ENCODE measurements around the gene DYNLT2B.
A peak's percentile ranks its signal among the peaks of the same experiment; 100 is the strongest.
"Not testable (repeated sequence)": the region's sequence is repeated elsewhere in the genome, so short reads cannot be mapped to it uniquely, and the experiment has no call there.

DYNLT2B gene

DNA sequence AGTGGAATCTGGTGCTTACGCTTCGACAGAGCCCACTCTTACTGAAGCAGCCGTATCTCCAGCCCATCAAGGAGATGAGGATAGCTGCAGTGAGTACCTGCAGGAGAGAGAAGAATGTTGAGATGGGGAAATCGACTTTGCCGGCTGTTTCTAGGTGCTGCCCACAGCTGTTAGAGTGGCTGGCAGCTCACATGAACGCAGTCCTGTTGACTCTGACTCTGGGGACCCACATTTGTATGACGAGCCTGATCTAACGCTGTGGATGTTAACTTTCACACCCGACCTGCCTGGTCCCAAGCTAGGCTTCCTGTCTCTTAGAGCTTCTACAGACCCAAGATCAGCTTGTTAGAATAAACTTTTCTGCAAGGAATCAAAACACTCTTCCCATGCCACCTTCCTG is 8.9 kb upstream of the DYNLT2B start:
- no peak overlapping the region for H3K4me3 ChIP-seq (ENCODE audit: low read length in 2 of 2)
- peaks cover 0 to 7% of the 10 kb centered on the region in 2 donors for H3K27me3 ChIP-seq (ENCODE audit: control insufficient read depth in 1 of 2, insufficient read depth in 2 of 2, low read length in 2 of 2)
- no peak overlapping the region for H3K27ac ChIP-seq (ENCODE audit: low read length)
- no peaks in the 10 kb centered on the region for H3K9me3 ChIP-seq (ENCODE audit: control insufficient read depth in 2 of 2, low read length in 2 of 2)
- H3K9ac ChIP-seq (ENCODE audit: low read length in 2 of 2): no peak overlapping the region
- no peaks in the 10 kb centered on the region for H3K4me1 ChIP-seq (ENCODE audit: control insufficient read depth, insufficient read depth, low read length)
- no peaks in the 10 kb centered on the region for H3K36me3 ChIP-seq (ENCODE audit: control insufficient read depth in 2 of 2, insufficient read depth in 2 of 2, low read length in 2 of 2)

DNA sequence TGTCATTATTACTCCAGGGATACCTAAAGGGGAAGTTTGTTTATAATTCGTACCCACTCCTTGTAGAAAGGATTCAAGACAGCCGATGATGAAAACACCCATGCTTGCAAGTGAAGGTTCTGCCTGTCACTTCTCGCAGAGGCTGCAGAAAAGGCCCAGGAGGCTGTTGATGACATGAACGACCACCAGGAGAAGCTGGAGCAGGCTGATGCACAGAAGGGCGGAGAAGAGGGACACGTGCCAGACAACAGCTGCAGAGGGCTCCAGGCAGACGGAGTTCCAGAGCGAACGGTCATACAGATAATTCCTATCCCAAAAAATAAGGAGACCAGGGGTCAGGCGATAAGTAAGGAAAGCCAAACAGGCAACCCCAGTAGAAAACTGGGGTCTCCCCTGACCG is 5.7 kb upstream of the DYNLT2B start:
- H3K36me3 ChIP-seq (ENCODE audit: control insufficient read depth in 2 of 2, insufficient read depth in 2 of 2, low read length in 2 of 2): no peaks in the 10 kb centered on the region
- no peaks in the 10 kb centered on the region for H3K9me3 ChIP-seq (ENCODE audit: control insufficient read depth in 2 of 2, low read length in 2 of 2)

DNA sequence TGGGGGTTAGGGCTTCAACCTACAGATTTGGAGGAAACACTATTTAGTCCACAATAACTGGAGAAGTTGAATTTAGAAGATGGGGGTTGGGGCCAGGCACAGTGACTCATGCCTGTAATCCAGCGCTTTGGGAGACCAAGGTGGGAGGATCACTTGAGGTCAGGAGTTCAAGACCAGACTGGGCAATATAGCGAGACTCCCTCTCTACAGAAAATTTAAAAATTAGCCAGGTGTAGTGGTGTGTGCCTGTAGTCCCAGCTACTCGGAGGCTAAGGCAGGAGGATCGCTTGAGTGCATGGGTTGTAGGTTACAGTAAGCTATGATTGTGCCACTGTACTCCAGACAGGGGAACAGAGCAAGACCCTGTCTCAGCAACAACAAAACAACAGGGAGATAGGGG is 5.0 kb upstream of the DYNLT2B start:
- H3K36me3 ChIP-seq (ENCODE audit: control insufficient read depth in 2 of 2, insufficient read depth in 2 of 2, low read length in 2 of 2): no peaks in the 10 kb centered on the region
- H3K27me3 ChIP-seq (ENCODE audit: control insufficient read depth in 1 of 2, insufficient read depth in 2 of 2, low read length in 2 of 2): peaks cover 0 to 7% of the 10 kb centered on the region in 2 donors
- H3K27ac ChIP-seq (ENCODE audit: low read length): no peak overlapping the region
- no peaks in the 10 kb centered on the region for H3K9me3 ChIP-seq (ENCODE audit: control insufficient read depth in 2 of 2, low read length in 2 of 2)
- no peak overlapping the region for H3K4me3 ChIP-seq (ENCODE audit: low read length in 2 of 2)
- no peak overlapping the region for H3K9ac ChIP-seq (ENCODE audit: low read length in 2 of 2)
- no peaks in the 10 kb centered on the region for H3K4me1 ChIP-seq (ENCODE audit: control insufficient read depth, insufficient read depth, low read length)

More for the DNA sequence above, 5.7 kb upstream of the DYNLT2B start:
- Histone ChIP-seq H3K27me3 (ENCODE audit: control insufficient read depth in 1 of 2, insufficient read depth in 2 of 2, low read length in 2 of 2) (peaks cover 0 to 7% of the 10 kb centered on the region in 2 donors), H3K4me3 (ENCODE audit: low read length in 2 of 2) (no peak overlapping the region), H3K27ac (ENCODE audit: low read length) (no peak overlapping the region), H3K4me1 (ENCODE audit: control insufficient read depth, insufficient read depth, low read length) (no peaks in the 10 kb centered on the region), H3K9ac (ENCODE audit: low read length in 2 of 2) (no peak overlapping the region)

DNA sequence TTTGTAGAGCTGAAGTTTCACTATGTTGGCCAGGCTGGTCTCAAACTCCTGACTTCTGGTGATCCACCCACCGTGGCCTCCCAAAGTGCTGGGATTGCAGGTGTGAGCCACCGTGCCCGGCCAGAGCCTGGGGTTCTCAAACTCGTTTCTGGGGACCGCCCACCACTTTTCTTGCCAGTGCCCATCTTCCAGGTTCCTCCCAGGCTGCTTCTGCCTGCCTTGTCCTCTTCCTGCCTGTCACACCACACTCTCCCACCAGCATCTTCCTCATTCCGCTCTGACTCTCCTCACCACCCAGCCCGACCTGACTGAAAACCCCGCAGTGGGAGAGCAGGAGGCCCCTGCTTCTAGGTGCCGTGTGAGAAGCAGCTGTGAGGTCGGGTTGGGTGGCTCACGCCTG is 3.1 kb upstream of the DYNLT2B start:
- no peak overlapping the region for H3K27ac ChIP-seq (ENCODE audit: low read length)
- H3K4me3 ChIP-seq (ENCODE audit: low read length in 2 of 2): no peak overlapping the region
- no peaks in the 10 kb centered on the region for H3K4me1 ChIP-seq (ENCODE audit: control insufficient read depth, insufficient read depth, low read length)
- no peaks in the 10 kb centered on the region for H3K36me3 ChIP-seq (ENCODE audit: control insufficient read depth in 2 of 2, insufficient read depth in 2 of 2, low read length in 2 of 2)
- H3K27me3 ChIP-seq (ENCODE audit: control insufficient read depth in 1 of 2, insufficient read depth in 2 of 2, low read length in 2 of 2): no peaks in the 10 kb centered on the region
- H3K9ac ChIP-seq (ENCODE audit: low read length in 2 of 2): no peak overlapping the region
- H3K9me3 ChIP-seq (ENCODE audit: control insufficient read depth in 2 of 2, low read length in 2 of 2): no peaks in the 10 kb centered on the region

DNA sequence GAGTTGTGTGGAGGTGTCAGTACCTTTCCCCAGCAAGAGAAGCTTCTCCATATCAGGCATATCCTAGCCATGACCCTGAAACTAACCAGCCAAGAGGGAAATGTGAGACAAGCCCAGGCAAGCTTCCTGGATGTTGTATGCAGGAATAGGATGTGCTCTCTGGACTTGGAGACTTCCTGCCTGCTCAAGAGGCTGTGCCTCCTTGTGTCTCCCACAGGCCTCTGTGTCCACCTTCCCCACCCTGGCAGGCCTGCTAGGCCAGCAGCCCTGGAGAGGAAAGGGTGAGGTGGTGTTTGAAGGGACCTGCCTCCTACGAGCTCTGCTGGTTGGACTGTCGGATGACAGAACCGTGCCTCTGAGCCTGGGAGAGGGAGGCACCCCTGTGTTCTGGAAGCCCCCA is 2.1 kb upstream of the DYNLT2B start:
- H3K36me3 ChIP-seq (ENCODE audit: control insufficient read depth in 2 of 2, insufficient read depth in 2 of 2, low read length in 2 of 2): no peaks in the 10 kb centered on the region
- H3K9me3 ChIP-seq (ENCODE audit: control insufficient read depth in 2 of 2, low read length in 2 of 2): no peaks in the 10 kb centered on the region
- H3K4me3 ChIP-seq (ENCODE audit: low read length in 2 of 2): no peak overlapping the region
- H3K27ac ChIP-seq (ENCODE audit: low read length): no peak overlapping the region
- H3K4me1 ChIP-seq (ENCODE audit: control insufficient read depth, insufficient read depth, low read length): no peaks in the 10 kb centered on the region
- no peak overlapping the region for H3K9ac ChIP-seq (ENCODE audit: low read length in 2 of 2)
- H3K27me3 ChIP-seq (ENCODE audit: control insufficient read depth in 1 of 2, insufficient read depth in 2 of 2, low read length in 2 of 2): no peaks in the 10 kb centered on the region

DNA sequence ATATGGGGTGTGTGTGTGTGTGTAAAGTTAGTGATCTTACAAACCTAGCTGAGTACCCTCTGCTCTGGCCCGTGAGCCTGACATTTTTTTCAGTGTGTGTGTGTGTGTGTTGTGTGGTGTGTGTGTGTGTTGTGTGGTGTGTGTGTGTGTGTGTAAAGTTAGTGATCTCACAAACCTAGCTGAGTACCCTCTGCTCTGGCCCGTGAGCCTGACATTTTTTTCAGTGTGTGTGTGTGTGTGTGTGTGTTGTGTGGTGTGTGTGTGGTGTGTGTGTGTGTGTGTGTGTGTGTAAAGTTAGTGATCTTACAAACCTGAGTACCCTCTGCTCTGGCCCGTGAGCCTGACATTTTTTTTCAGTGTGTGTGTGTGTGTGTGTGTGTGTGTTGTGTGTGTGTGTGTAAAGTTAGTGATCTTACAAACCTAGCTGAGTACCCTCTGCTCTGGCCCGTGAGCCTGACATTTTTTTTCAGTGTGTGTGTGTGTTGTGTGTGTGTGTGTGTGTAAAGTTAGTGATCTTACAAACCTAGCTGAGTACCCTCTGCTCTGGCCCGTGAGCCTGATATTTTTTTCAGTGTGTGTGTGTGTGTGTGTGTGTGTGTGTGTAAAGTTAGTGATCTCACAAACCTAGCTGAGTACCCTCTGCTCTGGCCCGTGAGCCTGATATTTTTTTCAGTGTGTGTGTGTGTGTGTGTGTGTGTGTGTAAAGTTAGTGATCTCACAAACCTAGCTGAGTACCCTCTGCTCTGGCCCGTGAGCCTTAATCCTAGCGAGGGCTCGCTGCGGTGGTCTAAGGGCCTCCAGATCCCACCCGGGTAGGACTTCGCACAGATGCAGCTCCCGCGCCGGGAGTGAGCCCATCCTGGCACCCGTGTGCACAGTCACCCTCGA is 997 bp downstream of the DYNLT2B start:
- not testable (repeated sequence) for H3K36me3 ChIP-seq (ENCODE audit: control insufficient read depth in 2 of 2, insufficient read depth in 2 of 2, low read length in 2 of 2); H3K4me1 ChIP-seq (ENCODE audit: control insufficient read depth, insufficient read depth, low read length); H3K27me3 ChIP-seq (ENCODE audit: control insufficient read depth in 1 of 2, insufficient read depth in 2 of 2, low read length in 2 of 2); H3K9me3 ChIP-seq (ENCODE audit: control insufficient read depth in 2 of 2, low read length in 2 of 2)
- peak overlapping the region; percentile 78 for H3K27ac ChIP-seq (ENCODE audit: low read length)
- peak overlapping the region; percentile 77 to 90 for H3K4me3 ChIP-seq (ENCODE audit: low read length in 2 of 2)
- H3K9ac ChIP-seq (ENCODE audit: low read length in 2 of 2): peak overlapping the region; percentile 82 to 83

DNA sequence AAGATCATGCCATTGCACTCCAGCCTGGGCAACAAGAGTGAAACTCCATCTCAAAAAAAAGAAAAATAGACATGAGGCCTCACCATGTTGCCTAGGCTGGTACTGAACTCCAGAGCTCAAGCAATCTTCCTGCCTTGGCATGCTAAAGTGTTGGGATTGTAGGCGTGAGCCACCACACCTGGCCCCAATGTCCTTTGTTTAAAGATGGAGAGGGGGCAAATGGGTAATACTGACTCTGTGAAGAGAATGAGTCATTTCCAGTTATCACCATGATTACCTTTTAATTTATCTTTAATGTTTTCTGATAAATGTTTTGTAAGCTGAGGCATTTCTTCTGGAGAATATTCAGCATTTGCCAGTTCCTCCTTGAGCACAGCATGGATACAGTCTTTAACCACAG is 2.2 kb downstream of the DYNLT2B start:
- Histone ChIP-seq H3K9ac (ENCODE audit: low read length in 2 of 2) (no peak overlapping the region), H3K4me1 (ENCODE audit: control insufficient read depth, insufficient read depth, low read length) (no peaks in the 10 kb centered on the region), H3K4me3 (ENCODE audit: low read length in 2 of 2) (no peak overlapping the region), H3K36me3 (ENCODE audit: control insufficient read depth in 2 of 2, insufficient read depth in 2 of 2, low read length in 2 of 2) (no peaks in the 10 kb centered on the region), H3K9me3 (ENCODE audit: control insufficient read depth in 2 of 2, low read length in 2 of 2) (no peaks in the 10 kb centered on the region), H3K27ac (ENCODE audit: low read length) (no peak overlapping the region), H3K27me3 (ENCODE audit: control insufficient read depth in 1 of 2, insufficient read depth in 2 of 2, low read length in 2 of 2) (no peaks in the 10 kb centered on the region)

DNA sequence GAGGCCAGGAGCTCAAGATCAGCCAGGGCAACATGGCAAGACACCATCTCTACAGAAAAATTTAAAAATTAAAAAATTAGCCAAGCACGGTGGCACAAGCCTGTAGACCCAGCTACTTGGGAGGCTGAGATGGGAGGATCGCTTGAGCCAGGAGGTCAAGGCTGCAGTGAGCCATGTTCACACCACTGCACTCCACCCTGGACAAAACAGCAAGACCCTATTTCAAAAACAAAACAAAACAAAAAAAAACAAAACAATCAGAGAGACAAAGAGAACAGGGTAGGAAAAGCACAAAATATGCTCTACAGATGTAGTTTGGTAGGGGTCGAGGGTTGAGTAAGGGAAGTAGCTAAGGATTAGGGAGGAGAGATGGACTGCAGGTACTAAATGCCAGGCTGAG is 3.4 kb downstream of the DYNLT2B start:
- Histone ChIP-seq H3K9me3 (ENCODE audit: control insufficient read depth in 2 of 2, low read length in 2 of 2) (no peaks in the 10 kb centered on the region), H3K27ac (ENCODE audit: low read length) (no peak overlapping the region), H3K4me1 (ENCODE audit: control insufficient read depth, insufficient read depth, low read length) (no peaks in the 10 kb centered on the region), H3K4me3 (ENCODE audit: low read length in 2 of 2) (no peak overlapping the region), H3K27me3 (ENCODE audit: control insufficient read depth in 1 of 2, insufficient read depth in 2 of 2, low read length in 2 of 2) (no peaks in the 10 kb centered on the region), H3K9ac (ENCODE audit: low read length in 2 of 2) (no peak overlapping the region), H3K36me3 (ENCODE audit: control insufficient read depth in 2 of 2, insufficient read depth in 2 of 2, low read length in 2 of 2) (no peaks in the 10 kb centered on the region)

DNA sequence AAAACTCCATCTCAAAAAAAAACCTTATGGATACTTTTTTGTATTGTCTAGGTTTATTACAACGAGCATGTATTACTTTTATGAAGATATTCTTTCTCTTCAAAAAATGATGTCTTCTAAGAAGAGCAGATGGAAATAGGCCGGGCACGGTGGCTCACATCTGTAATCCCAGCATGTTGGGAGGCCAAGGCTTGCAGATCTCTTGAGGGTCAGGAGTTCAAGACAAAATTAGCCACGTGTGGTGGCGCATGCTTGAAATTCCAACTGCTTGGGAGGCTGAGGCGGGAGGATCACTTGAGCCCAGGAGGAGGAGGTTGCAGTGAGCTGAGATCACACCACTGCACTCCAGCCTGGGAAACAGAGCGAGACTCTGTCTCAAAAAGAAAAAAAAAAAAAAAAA is 4.0 kb downstream of the DYNLT2B start:
- not testable (repeated sequence) for H3K36me3 ChIP-seq (ENCODE audit: control insufficient read depth in 2 of 2, insufficient read depth in 2 of 2, low read length in 2 of 2); H3K27ac ChIP-seq (ENCODE audit: low read length); H3K9me3 ChIP-seq (ENCODE audit: control insufficient read depth in 2 of 2, low read length in 2 of 2); H3K9ac ChIP-seq (ENCODE audit: low read length in 2 of 2); H3K27me3 ChIP-seq (ENCODE audit: control insufficient read depth in 1 of 2, insufficient read depth in 2 of 2, low read length in 2 of 2); H3K4me1 ChIP-seq (ENCODE audit: control insufficient read depth, insufficient read depth, low read length); H3K4me3 ChIP-seq (ENCODE audit: low read length in 2 of 2)

DNA sequence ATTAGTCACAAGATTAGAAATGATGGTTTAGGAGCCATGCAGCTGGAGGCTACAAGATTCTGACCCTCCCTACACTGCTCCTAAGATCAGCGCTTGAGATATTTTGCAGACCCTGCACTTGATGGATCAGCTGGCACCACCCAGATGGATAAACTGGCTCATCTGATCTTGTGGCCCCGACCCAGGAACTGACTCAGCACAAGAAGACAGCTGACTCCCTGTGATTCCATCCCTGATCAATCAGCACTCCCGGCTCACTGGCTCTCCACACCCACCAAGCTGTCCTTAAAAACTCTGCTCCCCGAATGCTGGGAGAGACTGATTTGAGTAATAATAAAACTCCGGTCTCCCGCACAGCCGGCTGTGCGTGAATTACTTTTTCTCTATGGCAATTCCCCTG is 15.1 kb downstream of the DYNLT2B start:
- H3K4me1 ChIP-seq (ENCODE audit: control insufficient read depth, insufficient read depth, low read length); H3K36me3 ChIP-seq (ENCODE audit: control insufficient read depth in 2 of 2, insufficient read depth in 2 of 2, low read length in 2 of 2); H3K27ac ChIP-seq (ENCODE audit: low read length); H3K4me3 ChIP-seq (ENCODE audit: low read length in 2 of 2); H3K27me3 ChIP-seq (ENCODE audit: control insufficient read depth in 1 of 2, insufficient read depth in 2 of 2, low read length in 2 of 2); H3K9me3 ChIP-seq (ENCODE audit: control insufficient read depth in 2 of 2, low read length in 2 of 2); H3K9ac ChIP-seq (ENCODE audit: low read length in 2 of 2): not testable (repeated sequence)

DNA sequence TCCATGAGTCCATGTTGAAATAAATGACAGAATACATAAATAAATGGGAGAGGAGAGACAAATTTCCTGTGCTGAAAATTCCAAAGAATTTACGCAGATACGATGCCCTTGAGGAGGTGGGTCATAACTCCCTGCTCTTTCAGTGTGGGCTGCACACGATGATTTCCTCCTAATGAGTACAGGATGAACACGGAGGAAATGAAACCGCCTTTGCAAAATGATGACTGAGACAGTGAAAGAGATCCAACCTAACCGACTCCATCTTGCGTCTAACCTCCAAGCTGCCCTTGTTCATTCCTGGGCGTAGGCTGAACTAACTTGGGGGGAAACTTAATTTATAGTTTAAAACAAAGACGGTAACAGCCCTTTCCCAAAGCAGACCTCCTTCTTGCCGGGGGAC is 15.5 kb downstream of the DYNLT2B start:
- H3K27me3 ChIP-seq (ENCODE audit: control insufficient read depth in 1 of 2, insufficient read depth in 2 of 2, low read length in 2 of 2); H3K27ac ChIP-seq (ENCODE audit: low read length); H3K9me3 ChIP-seq (ENCODE audit: control insufficient read depth in 2 of 2, low read length in 2 of 2); H3K9ac ChIP-seq (ENCODE audit: low read length in 2 of 2); H3K4me3 ChIP-seq (ENCODE audit: low read length in 2 of 2); H3K4me1 ChIP-seq (ENCODE audit: control insufficient read depth, insufficient read depth, low read length); H3K36me3 ChIP-seq (ENCODE audit: control insufficient read depth in 2 of 2, insufficient read depth in 2 of 2, low read length in 2 of 2): not testable (repeated sequence)
